Measurements from ENCODE around the gene BDKRB1.
"Not testable (repeated sequence)": the region's sequence is repeated elsewhere in the genome, so short reads cannot be mapped to it uniquely, and the experiment has no call there.

BDKRB1 gene

DNA sequence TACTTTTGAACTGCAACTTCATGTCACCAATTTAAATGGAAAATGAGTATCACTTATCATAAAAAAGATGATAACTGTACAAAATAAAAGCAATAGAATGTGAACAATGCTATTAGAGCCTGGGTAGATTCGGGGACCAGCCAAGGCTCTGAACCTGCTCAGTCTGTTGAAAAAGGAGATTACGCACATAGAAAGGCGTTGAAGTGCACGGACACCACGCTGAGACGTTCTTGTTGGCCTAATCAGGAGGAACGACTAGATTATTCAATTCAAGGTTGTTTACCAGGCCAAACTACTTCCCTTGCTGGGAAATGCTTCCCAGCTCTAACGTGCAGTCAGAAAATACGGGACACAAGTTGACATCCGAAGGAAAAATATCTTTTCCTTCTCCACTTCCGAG is 23.5 kb upstream of the BDKRB1 start:
- H3K9ac ChIP-seq, result no peak overlapping the region
- no peaks in the 10 kb centered on the region for H3K36me3 ChIP-seq
- no peaks in the 10 kb centered on the region for H3K27me3 ChIP-seq
- no peaks in the 10 kb centered on the region for H4K20me1 ChIP-seq
- H3K27ac ChIP-seq, result no peak overlapping the region
- peaks cover 15% of the 10 kb centered on the region for H3K9me3 ChIP-seq
- TF ChIP-seq Cebpa-rat (IDR thresholded peaks at IDR 0.05), result no peak
- no peaks in the 10 kb centered on the region for H3K4me1 ChIP-seq
- H3K4me2 ChIP-seq, result no peak overlapping the region
- no peak overlapping the region for H3K4me3 ChIP-seq

DNA sequence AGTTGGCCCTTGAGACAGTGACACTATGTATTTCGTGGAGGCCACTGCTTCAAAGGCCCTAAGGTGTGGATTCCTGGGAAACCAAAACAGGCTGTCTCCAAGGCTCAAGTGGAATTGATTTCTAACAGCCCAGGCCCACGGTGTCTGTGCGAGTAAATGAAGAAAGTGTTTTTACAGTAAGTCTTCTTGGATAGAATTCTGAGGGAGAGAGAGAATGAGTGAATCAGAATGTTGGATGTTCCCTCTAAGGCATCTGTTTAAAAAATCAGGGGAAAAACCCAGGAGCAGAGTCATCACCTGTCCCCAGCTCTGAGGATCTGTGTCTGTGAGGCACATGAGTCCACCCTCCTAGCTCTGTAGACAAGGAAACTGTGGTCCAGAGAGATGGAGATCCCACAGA is 22.3 kb upstream of the BDKRB1 start:
- H3K4me2 ChIP-seq, result no peak overlapping the region
- H3K27ac ChIP-seq, result no peak overlapping the region
- no peaks in the 10 kb centered on the region for H3K36me3 ChIP-seq
- peaks cover 3% of the 10 kb centered on the region for H3K9me3 ChIP-seq
- H4K20me1 ChIP-seq, result no peaks in the 10 kb centered on the region
- no peak overlapping the region for H3K9ac ChIP-seq
- TF ChIP-seq Cebpa-rat (IDR thresholded peaks at IDR 0.05), result no peak
- no peaks in the 10 kb centered on the region for H3K4me1 ChIP-seq
- no peaks in the 10 kb centered on the region for H3K27me3 ChIP-seq
- no peak overlapping the region for H3K4me3 ChIP-seq

DNA sequence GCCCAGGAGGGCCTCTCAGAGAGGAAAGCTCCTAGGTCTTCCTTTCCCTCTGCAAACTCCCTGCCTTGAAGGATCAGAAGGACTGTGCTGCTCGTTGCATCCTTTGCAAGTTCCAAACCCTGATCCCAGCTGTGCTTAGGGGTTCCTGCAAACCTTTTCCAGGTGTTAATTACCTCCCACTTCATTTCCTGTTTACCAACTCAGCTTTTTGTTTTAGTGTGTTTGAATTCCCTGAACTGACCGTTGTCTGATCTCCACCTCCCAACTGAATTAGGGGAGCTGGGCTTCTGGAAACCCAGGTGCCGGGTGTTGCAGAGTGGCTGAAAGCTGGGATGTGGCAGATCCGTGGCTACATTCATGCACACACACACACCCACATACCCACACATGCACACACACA is 20.6 kb upstream of the BDKRB1 start:
- no peaks in the 10 kb centered on the region for H3K4me1 ChIP-seq
- H4K20me1 ChIP-seq, result no peaks in the 10 kb centered on the region
- TF ChIP-seq Cebpa-rat (IDR thresholded peaks at IDR 0.05), result no peak
- H3K4me2 ChIP-seq, result no peak overlapping the region
- H3K36me3 ChIP-seq, result no peaks in the 10 kb centered on the region
- H3K4me3 ChIP-seq, result no peak overlapping the region
- no peaks in the 10 kb centered on the region for H3K9me3 ChIP-seq
- H3K27ac ChIP-seq, result no peak overlapping the region
- H3K27me3 ChIP-seq, result no peaks in the 10 kb centered on the region
- no peak overlapping the region for H3K9ac ChIP-seq

GRCh38 chr14:96237641-96238040 is 18.4 kb upstream of the BDKRB1 start:
- H4K20me1 ChIP-seq, result no peaks in the 10 kb centered on the region
- no peak overlapping the region for H3K4me3 ChIP-seq
- H3K4me1 ChIP-seq, result no peaks in the 10 kb centered on the region

GRCh38 chr14:96238676-96239265 is 17.2 kb upstream of the BDKRB1 start:
- H3K4me1 ChIP-seq, result no peaks in the 10 kb centered on the region
- no peaks in the 10 kb centered on the region for H3K36me3 ChIP-seq
- H3K9me3 ChIP-seq, result no peaks in the 10 kb centered on the region
- H3K9ac ChIP-seq, result no peak overlapping the region
- no peak overlapping the region for H3K27ac ChIP-seq
- no peaks in the 10 kb centered on the region for H4K20me1 ChIP-seq
- no peak overlapping the region for H3K4me2 ChIP-seq
- H3K27me3 ChIP-seq, result no peaks in the 10 kb centered on the region
- H3K4me3 ChIP-seq, result no peak overlapping the region
- no peak for TF ChIP-seq Cebpa-rat (IDR thresholded peaks at IDR 0.05)

More at GRCh38 chr14:96237641-96238040, 18.4 kb upstream of the BDKRB1 start:
- H3K36me3 ChIP-seq, result no peaks in the 10 kb centered on the region
- no peak overlapping the region for H3K4me2 ChIP-seq
- no peaks in the 10 kb centered on the region for H3K27me3 ChIP-seq
- TF ChIP-seq Cebpa-rat (IDR thresholded peaks at IDR 0.05), result no peak
- no peak overlapping the region for H3K9ac ChIP-seq
- H3K27ac ChIP-seq, result no peak overlapping the region
- H3K9me3 ChIP-seq, result no peaks in the 10 kb centered on the region

DNA sequence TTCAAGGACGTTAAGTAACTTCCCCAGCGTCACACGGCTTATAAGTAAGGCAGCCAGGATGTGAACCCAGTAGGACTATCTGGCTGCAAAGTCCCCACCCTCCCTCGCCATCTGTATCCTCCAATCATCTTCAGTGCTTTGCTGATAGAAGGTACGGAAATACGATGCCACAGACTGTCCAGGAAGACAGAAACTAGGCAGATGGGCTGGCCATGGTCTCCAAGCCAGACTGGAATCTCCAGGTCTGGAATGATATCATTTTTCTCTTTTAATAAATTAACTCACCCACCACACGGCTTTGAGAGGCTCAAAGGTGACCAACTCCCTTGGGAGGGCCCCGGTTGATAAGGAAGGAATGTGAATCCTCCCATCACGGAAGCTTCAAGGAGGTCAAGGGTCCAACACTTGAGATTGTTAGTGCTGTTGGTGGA is 16.3 kb upstream of the BDKRB1 start:
- H3K4me1 ChIP-seq, result no peaks in the 10 kb centered on the region
- no peaks in the 10 kb centered on the region for H3K27me3 ChIP-seq
- H4K20me1 ChIP-seq, result no peaks in the 10 kb centered on the region
- TF ChIP-seq Cebpa-rat (IDR thresholded peaks at IDR 0.05), result no peak
- no peaks in the 10 kb centered on the region for H3K36me3 ChIP-seq
- H3K4me3 ChIP-seq, result no peak overlapping the region
- H3K9ac ChIP-seq, result no peak overlapping the region
- H3K4me2 ChIP-seq, result no peak overlapping the region
- H3K27ac ChIP-seq, result no peak overlapping the region
- H3K9me3 ChIP-seq, result no peaks in the 10 kb centered on the region

DNA sequence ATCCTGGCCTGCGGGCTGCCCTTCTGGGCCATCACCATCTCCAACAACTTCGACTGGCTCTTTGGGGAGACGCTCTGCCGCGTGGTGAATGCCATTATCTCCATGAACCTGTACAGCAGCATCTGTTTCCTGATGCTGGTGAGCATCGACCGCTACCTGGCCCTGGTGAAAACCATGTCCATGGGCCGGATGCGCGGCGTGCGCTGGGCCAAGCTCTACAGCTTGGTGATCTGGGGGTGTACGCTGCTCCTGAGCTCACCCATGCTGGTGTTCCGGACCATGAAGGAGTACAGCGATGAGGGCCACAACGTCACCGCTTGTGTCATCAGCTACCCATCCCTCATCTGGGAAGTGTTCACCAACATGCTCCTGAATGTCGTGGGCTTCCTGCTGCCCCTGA is 15.4 kb upstream of the BDKRB1 start:
- no peak overlapping the region for H3K27ac ChIP-seq
- no peak for TF ChIP-seq Cebpa-rat (IDR thresholded peaks at IDR 0.05)
- H3K4me3 ChIP-seq, result no peak overlapping the region
- H3K9ac ChIP-seq, result no peak overlapping the region
- no peaks in the 10 kb centered on the region for H4K20me1 ChIP-seq
- H3K9me3 ChIP-seq, result no peaks in the 10 kb centered on the region
- H3K27me3 ChIP-seq, result no peaks in the 10 kb centered on the region
- H3K4me2 ChIP-seq, result no peak overlapping the region
- H3K36me3 ChIP-seq, result no peaks in the 10 kb centered on the region
- no peaks in the 10 kb centered on the region for H3K4me1 ChIP-seq

GRCh38 chr14:96242126-96242525 is 13.9 kb upstream of the BDKRB1 start:
- Histone ChIP-seq H3K27me3 (no peaks in the 10 kb centered on the region), H3K9ac (no peak overlapping the region), H3K4me3 (no peak overlapping the region), H3K9me3 (no peaks in the 10 kb centered on the region), H3K36me3 (no peaks in the 10 kb centered on the region), H3K4me2 (no peak overlapping the region), H3K4me1 (no peaks in the 10 kb centered on the region), H4K20me1 (no peaks in the 10 kb centered on the region), H3K27ac (no peak overlapping the region)
- TF ChIP-seq Cebpa-rat (IDR thresholded peaks at IDR 0.05), result 0 out of 2 replicates have a peak, but pooled peaks have one; percentile 18

GRCh38 chr14:96243785-96244184 is 12.2 kb upstream of the BDKRB1 start:
- Histone ChIP-seq H3K9me3 (no peaks in the 10 kb centered on the region), H3K4me1 (no peaks in the 10 kb centered on the region), H3K27me3 (no peaks in the 10 kb centered on the region), H4K20me1 (no peaks in the 10 kb centered on the region), H3K4me3 (no peak overlapping the region), H3K27ac (no peak overlapping the region), H3K9ac (no peak overlapping the region), H3K4me2 (no peak overlapping the region), H3K36me3 (no peaks in the 10 kb centered on the region)
- TF ChIP-seq Cebpa-rat (IDR thresholded peaks at IDR 0.05), result no peak

DNA sequence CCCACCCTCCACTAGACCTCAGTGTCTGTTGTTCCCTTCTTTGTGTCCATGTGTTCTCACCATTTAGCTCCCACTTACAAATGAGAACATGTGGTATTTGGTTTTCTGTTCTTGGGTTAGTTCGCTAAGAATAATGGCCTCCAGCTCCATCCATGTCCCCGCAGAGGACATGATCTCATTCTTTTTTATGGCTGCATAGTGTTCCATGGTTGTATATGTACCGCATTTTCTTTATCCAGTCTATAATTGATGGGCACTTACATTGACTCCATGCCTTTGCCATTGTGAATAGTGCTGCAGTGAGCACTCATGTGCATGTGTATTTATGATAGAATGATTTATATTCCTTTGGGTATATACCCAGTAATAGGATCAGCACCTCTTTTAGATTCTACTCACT is 10.9 kb upstream of the BDKRB1 start:
- H3K4me3 ChIP-seq, H3K9me3 ChIP-seq, H3K27ac ChIP-seq, H4K20me1 ChIP-seq, H3K27me3 ChIP-seq, H3K4me1 ChIP-seq, H3K36me3 ChIP-seq, H3K4me2 ChIP-seq, H3K9ac ChIP-seq: not testable (repeated sequence)
